ENCODE measurements around the gene WDR12.
"Not testable (repeated sequence)": the region's sequence is repeated elsewhere in the genome, so short reads cannot be mapped to it uniquely, and the experiment has no call there.

The WDR12 gene

DNA sequence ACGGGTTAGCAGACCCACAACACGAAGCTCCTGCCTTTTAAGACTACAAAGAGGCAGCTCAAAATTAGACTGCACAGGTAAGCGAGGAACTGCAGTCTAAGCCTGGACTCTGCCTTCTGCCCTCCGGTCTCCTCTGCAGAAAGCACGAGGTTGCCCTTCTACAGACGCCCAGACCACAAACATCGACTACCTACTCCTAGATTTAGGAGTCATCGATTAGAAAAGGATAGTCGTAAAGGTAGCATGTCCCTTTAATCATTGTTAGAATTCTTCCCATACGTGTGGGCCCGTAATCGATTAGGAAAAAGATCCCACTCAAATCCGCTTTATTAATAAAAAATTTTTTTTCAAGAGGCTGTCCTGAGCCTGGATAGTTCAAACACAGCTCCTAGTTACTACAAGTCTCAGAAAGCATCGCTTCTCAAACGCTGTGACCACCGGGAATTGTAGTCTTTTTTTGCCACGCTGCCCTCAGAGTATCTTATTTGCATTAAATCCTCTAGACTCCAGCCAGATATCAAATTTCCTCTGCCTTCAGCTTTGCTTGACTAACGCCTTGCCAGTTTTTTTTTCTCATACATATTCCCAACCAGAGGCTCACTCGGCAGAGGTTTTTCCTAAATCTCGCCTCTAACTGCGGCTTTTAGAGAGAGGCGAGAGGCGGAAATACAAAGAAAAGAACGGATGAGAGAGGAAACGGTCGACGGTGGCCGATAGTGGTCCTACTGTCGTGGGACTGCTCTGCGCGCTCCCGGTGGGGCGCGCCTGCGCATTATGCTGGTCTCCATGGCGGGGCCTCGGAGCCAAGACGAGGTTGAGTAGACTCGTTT is at the start of gene WDR12, which contains the start of gene CARF:
WDR12 (minus strand) TSS at position 162 of the 830 bp plus-strand sequence. CDS start 197 bp downstream, outside the sequence.
CARF (plus strand) TSS at position 764 of the 830 bp plus-strand sequence. CDS start 29,628 bp downstream, outside the sequence.
- DNase-seq: peak; percentile 98

DNA sequence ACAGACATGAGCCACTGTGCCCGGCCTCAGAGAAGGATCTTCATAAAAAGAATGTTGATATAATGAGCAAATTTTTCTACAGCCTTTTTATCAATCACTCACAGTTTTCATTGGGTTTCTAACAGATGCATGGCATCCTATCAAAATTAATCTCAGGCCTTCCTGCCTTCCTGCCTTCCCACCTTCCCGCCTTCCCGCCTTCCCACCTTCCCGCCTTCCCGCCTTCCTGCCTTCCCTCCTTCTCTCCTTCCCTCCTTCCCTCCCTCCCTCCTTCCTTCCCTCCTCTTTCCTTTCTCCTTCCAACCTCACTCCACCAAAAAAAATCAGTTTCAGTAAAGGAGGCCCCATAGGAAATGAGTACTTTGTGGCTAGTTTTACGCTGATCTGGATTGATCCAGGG is 49.1 kb upstream of the WDR12 start:
- DNase-seq: no peak

DNA sequence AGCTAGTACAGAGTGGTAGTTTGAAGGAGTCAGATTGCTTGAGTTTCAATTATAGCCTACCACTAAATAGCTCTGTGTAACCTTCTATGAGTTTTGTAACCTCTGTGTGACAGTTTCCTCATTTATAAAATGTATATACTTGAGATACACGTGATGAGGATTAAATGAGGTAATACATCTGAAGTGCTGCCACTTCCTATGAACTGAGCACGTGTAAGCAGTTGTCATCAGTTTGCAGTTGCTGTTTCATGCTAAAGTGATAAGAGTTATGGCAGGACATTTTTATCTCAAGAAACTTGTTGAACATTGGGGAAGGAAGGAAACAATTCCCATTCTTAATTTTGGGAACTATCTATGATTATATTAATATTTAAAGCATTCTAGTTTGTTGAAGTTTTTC is 39.1 kb upstream of the WDR12 start:
- DNase-seq: peak; percentile 88

DNA sequence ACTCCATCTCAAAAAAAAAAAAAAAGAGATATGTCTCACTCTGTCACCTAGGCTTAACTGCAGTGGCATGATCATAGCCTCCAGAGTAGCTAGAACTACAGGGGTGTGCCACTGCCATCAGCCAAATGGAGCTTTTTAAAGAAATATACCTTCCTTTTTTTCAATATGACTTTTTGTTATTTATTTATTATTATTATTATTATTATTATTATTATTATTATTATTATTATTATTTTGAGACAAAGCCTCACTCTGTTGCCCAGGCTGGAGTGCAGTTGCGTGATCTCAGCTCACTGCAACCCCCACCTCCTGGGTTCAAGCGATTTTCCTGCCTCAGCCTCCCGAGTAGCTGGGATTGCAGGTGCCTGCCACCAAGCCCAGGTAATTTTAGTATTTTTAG is 37.9 kb upstream of the WDR12 start:
- not testable (repeated sequence) for DNase-seq

DNA sequence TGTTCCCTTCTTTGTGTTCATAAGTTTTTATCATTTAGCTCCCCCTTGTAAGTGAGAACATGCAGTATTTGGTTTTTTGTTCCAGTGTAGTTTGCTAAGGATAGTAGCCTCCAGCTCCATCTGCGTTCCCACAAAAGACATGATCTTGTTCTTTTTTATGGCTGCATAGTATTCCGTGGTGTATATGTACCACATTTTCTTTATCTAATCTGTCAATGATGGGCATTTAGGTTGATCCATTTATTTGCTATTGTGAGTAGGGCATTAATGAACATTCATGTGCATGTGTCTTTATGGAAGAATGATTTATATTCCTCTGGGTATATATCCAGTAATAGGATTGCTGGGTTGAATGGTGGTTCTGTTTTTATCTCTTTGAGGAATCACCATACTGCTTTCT is 34.0 kb upstream of the WDR12 start:
- DNase-seq: no peak

DNA sequence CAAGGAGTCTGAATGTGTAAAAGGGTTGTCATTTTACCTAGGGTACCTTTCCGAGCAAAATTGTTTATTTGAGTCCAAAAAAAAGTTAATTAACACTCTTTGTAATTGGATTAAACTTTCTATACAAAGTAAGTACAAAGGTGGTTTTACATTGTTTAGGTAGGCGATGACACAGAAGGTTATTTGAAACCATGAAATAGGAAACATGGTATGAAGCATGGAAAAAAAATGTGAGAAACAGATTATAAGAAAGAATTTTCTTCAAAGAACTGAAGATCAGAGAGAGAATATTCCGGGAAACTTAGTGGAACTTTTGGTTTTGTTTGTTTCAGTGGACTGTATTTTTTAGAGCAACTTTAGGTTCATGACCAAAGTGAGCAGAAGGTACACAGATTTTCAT is 33.3 kb upstream of the WDR12 start:
- no peak for DNase-seq

DNA sequence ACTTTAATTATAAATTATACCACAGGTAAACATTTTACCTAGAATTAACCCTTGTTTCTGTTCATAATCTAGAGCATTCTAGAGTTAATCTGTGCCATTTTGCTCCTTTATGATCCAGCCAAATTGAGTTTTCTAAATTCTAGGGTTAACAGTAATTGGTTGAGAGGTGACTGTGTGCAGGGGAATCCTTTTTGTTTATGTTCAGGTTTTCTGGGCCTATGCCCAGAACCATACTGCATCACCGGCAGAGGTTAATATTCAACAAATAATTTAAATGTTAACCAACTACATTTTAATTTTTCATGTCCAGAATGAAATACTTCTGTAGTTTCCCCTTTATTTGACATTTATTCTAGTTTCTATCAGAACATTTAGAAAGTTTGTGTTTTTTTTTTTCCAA is 32.9 kb upstream of the WDR12 start:
- no peak for DNase-seq

DNA sequence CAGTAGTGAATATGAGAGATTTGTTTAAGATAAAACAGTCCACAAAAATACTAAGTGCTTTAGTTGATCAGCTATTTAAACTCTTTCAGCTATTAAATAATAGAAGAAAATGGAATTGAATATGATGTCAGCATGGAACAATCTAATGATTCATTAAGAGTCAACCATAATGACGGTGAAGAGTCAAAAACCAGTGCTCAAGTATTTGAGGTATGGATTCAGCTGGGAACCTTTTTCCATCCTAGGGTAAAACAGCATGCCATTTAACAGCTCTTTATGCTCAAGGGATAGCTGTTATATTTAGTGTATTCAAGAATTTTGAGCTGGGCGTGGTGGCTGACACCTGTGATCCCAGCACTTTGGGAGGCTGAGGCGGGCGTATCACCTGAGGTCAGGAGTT is 30.3 kb upstream of the WDR12 start:
- DNase-seq: no peak

DNA sequence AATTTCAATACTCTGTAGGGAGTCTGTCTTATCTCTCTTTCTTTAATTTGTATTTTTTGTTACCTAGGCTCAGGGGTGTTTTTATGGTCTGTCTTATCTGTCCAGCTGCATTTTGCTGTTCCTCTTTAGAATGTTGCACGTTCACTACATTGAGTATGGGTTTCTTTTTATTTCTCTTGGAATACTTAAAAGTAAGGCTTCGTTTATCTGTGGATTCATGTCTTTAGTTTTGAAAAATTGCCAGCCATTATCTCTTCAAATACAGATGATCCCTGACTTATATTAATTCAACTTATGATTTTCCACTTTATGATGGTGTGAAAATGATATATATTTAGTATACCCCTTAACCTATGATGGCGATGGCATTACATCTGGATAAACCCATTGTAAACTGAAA is 27.5 kb upstream of the WDR12 start:
- DNase-seq: no peak

DNA sequence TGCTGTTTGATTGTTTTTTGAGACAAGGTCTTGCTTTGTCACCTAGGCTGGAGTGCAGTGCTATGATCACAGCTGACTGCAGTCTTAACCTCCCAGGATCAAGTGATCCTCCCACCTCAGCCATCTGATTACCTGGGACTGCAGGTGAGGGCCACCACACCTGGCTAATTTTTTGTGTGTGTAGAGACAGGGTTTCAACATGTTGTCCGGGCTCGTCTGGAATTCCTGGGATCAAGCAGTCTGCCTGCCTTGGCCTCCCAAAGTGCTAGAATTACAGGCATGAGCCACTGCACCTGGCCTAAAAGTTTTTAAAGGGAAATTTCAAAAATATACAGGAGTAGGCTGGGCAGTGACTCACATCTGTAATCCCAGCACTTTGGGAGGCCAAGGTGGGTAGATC is 23.0 kb upstream of the WDR12 start:
- DNase-seq: no peak

DNA sequence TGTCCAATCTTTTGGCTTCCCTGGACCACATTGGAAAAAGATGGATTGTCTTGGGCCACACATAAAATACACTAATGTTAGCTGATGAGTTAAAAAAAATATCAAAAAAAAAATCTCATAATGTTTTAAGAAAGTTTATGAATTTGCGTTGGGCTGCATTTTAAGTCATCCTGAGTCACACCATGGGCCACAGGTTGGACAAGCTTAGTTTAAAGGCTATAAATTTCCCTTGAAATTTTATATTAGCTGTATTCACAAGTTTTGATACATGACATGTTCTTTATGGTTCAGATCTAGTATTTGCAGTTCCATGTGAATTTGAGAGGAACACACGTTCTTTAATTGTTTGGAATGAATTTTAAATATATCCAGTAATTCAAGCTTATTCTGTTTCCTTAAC is 22.5 kb upstream of the WDR12 start:
- DNase-seq: no peak

DNA sequence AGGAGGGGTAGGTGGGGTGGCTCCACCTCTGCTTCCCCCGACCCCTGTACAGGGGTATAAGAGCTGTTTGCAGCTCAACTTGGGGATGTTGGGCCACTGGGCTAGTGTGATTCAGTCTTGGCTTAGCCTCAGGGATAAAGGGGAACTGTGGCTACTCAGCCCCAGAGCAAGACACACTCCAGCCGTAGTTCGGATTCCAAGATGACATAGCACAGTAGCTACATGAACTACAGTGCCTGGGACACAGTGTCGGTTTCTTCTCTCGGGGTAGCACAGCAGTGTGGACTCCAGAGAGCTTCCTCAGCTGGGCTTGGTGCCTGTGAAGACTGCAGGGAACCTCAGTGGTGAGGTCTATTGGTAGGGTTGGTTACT is 21.7 kb upstream of the WDR12 start:
- no peak for DNase-seq

DNA sequence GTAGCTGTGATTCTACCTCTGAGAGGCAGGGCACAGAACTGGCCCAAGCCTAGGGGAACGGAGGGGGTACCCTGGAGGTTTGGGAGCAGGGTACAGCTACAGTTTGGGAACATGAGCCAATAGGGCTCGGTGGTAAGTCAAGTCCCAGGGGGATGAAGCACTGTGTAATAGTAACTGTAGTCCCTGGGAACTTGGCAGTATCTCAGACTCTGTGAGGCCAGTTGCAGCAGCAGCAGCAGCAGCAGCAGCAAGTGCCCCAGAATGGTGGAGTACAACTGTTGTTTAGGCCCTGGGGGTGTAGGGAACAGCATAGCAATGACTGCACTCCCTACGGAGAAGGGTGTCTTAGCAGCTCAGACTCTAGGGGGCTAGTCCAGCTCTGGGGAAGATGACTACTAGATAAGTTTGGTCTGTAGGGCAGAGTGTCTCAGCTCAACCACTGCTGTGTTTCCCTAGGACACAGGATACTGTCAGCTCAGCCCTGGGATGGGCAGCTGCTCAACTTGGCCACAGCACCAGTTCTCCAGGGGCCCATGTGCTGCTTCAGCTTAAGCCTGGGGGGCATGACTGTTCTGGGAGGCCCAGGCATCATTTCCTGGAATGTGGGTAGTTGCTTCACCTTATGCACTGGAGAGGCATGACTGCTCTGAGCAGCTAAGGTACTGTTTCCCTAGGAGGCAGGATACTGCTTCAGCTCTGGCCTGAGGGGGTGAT is 21.1 kb upstream of the WDR12 start:
- no peak for DNase-seq

DNA sequence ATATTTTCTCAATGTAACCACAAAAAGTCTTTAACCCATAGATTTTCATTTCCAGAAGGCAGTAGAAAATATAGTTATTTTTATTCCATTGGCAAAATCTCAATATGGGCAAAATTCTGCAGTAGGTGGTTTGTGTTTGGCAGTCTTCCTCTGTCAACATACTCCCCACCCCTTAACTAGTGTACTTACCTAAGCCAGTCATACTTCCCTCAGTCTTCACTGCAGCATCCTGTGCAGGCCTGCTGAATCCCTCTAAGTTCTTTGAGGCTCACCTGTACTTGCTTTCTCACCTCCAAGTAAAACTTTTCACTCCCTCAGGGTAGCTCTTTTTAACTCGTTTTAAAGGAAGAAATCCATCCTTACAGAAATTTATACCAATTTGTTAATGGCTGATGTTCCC is 7.4 kb upstream of the WDR12 start:
- no peak for DNase-seq

DNA sequence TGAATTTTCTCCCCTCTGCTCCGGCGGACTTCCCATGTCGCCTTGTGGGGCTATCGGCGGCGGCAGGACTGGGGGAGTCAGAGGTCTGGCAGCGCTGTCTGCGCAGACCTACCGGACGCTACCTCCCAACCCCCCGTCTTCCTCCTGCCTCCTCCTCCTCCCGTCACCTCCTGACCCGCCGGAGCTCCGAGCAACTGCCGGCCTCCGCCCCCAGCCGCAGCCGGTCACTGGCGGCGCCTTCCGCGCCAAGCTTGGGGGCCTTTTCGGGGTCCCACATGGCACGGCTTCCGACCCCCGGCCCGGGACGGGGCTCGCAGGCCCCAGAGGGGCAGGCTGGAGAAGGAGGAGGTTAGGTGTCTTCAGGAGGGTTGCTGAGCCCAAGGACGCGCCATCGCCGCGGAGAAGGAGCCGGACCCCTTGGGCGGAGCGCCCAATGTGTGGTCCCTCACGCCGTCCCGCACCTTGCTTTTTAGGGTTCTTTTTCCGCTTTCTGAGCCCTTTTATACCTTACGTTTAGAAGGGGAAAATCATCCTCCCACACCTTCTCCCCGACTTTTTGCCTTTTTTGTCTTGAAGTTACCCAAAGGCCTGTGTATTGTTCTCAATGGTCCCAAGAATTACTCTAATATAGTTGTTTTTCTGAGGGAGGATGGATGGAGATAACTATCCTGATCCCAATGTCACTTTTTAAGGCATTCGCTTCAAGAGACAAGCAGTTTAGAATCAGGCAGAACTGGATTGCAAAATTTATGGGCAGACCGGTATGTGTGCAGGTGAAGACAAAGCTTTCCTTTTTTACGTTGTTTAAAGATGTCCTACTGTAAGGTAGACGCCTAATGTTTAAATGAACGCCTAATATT is 1.1 kb upstream of the WDR12 start:
- not testable (repeated sequence) for DNase-seq

DNA sequence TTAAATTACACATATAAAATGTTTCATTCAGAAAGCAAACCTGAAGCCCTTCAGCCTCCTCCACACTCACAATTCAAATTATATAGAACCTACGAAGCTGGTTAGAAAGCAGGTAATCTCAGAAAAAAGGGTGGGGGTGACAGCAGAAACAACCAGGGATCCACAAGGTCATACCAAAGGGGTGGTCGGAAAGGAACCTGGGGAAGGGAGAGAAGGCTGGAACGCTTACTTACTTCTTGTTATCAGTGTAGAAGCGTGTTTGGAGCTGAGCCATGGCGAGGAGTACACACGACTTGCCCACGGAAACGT is 316 bp downstream of the WDR12 start:
- DNase-seq: no peak

DNA sequence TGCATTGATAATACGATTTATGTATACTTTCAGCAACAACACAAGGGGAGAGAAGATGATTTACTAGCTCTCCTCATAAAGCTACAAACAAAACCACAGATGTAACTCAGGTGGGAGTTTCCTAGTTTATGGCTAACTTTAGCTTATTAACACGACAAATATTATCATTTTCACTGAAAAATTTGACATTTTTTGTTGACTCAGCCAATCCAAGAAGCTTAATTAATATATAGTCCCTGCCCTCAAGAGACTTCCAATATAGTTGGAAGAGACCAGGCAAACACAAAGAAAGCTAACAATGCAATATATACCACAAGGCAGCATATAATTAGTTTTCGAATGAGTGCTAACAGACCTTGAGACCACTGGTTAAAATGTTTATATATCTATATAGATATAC is 775 bp downstream of the WDR12 start:
- peak; percentile 23 for DNase-seq

DNA sequence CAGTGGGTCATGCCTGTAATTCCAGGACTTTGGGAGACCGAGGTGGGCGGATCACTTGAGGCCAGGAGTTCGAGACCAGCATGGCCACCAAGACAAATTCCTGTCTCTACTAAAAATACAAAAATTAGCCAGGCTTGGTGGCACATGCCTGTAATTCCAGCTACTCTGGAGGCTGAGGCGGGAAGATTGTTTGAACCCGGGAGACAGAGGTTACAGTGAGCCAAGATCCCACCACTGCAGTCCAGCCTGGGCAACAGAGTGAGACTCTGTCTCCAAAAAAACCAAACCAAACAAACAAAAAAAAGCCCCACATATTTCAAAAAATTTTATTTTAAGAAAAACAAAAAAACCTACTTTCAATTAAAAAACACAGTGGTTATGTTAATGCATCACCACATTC is 1.2 kb downstream of the WDR12 start:
- DNase-seq: not testable (repeated sequence)

DNA sequence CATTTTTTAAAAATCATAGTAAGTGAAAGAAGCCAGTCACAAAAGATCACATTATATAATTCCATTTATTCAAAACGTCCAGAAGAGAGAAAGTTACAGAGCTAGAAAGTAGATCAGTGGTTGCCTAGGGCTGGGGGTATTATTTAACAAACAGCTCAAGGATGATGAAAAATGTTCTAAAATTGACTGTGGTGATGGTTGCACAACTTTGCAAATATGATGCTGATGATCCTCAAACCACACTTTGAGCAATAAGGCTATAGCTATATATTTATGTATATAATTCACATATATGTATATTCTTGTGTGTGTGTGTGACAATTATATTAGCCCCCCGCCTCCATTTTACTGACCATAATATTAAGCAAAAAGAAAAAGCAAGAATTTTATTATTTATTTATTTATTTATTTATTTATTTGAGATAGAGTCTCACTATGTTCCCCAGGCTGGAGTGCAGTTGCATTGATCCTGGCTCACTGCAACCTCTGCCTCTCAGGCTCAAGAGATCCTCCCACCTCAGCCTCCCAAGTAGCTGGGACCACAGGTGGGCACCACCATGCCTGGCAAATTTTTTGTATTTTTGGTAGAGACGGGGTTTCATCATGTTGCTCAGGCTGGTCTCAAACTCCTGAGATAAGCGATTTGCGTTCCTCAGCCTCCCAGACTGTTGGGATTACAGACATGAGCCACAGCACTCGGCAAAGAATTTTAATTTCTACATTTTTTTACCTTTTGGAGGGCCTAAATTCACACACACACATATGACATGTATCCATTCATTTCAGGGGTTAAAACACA is 1.9 kb downstream of the WDR12 start:
- peak; percentile 50 for DNase-seq

DNA sequence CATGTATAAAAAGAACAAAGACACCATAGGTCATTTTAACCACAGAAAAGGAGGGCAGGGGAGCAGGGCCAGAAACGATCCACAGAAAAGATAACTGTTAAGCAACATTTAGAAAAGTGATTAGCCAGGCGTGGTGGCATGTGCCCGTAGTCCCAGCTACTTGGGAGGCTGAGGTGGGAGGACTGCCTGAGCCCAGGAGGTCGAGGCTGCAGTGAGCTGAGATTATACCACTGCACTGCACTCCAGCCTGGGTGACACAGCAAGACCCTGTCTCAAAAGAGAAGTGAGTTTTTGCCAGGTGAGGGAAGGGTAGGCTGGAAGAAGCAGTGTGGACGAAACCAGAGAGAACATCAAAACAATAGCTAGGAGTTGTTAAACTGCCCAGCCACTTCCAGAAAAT is 3.3 kb downstream of the WDR12 start:
- peak; percentile 20 for DNase-seq

DNA sequence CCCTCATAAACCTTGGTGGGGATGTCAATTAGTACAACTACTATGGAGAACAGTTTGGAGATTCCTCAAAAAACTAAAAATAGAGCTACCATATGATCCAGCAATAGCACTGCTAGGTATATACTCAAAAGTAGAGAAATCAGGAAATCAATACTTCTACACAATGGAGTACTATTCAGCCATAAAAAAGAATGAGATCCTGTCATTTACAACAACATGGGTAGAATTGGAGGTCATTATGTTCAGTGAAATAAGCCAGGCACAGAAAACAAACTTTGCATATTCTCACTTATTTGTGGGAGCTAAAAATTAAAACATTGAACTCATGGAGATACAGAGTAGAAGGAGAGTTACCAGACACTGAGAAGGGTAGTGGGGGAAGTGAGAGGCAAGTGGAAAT is 6.0 kb downstream of the WDR12 start:
- not testable (repeated sequence) for DNase-seq

DNA sequence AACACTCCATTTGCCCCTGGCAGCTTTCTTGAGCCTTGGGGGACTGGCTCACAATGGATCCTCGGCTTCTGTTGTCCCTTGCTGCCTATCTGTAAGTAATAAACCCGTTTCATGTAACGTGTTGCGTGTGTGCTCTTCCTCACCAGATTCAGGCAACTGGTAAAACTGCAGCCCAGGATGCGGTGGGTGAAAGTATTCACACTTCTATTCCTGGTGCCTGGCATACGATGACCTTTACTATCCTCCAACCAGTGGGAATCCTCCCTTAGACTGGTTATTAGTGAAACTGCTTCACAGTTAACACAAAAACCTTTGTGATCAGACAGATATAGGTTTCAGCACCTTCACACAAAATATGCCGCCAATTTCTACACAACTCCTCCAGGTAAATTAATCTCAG is 26.3 kb downstream of the WDR12 start:
- DNase-seq: no peak

Data from hematopoietic multipotent progenitor cell treated with erythropoietin and hydrocortisone succinate and interleukin-3 and kit ligand, for 4 days (in vitro differentiated cells).